H1 (cell line): ENCODE data around the gene RIPOR1.
A peak's percentile ranks its signal among the peaks of the same experiment; 100 is the strongest.

ENCODE experiments used
- EZH2 ChIP-seq: fragments of 200-600 bp; sonication (generic); IDR thresholded peaks from 2 replicates; pipeline ENCODE4 v1.7.1; 2012; ENCODE audit warnings: low read depth, mild to moderate bottlenecking, moderate library complexity, low read length, inconsistent platforms; ENCODE audit not compliant: severe bottlenecking
- POU5F1 ChIP-seq: IDR thresholded peaks from 2 replicates; pipeline ENCODE4 v1.6.1; 2011; ENCODE audit warnings: low read depth, mild to moderate bottlenecking, low read length, moderate library complexity
- RXRA ChIP-seq: IDR thresholded peaks from 2 replicates; pipeline ENCODE4 v1.6.1; 2011; ENCODE audit warnings: low read depth, mild to moderate bottlenecking, low read length, moderate library complexity; ENCODE audit not compliant: insufficient read depth
- SIX5 ChIP-seq: IDR thresholded peaks from 2 replicates; pipeline ENCODE4 v1.6.1; 2011; ENCODE audit warnings: mild to moderate bottlenecking, low read depth, low read length
- SP1 ChIP-seq: IDR thresholded peaks from 2 replicates; pipeline ENCODE4 v1.6.1; 2011; ENCODE audit warnings: low read depth, low read length
- ZNF274 ChIP-seq: IDR thresholded peaks from 2 replicates; pipeline ENCODE4 v1.7.0; 2012; ENCODE audit warnings: low read length, borderline replicate concordance; ENCODE audit errors: extremely low read depth
- TF ChIP-seq, protein P1 (sequence below), 3 experiments: IDR thresholded peaks; 1 replicate in 2 of 3; 2 replicates in 1 of 3; pipeline versions ENCODE4 v1.5.1 to v1.6.1; 2011; ENCODE audit warnings: low read length in 3 of 3, mild to moderate bottlenecking in 3 of 3, inconsistent platforms in 2 of 3, low read depth in 1 of 3, moderate library complexity in 1 of 3; ENCODE audit not compliant: insufficient read depth in 1 of 3; ENCODE audit errors: control extremely low read depth in 1 of 3

DNA sequence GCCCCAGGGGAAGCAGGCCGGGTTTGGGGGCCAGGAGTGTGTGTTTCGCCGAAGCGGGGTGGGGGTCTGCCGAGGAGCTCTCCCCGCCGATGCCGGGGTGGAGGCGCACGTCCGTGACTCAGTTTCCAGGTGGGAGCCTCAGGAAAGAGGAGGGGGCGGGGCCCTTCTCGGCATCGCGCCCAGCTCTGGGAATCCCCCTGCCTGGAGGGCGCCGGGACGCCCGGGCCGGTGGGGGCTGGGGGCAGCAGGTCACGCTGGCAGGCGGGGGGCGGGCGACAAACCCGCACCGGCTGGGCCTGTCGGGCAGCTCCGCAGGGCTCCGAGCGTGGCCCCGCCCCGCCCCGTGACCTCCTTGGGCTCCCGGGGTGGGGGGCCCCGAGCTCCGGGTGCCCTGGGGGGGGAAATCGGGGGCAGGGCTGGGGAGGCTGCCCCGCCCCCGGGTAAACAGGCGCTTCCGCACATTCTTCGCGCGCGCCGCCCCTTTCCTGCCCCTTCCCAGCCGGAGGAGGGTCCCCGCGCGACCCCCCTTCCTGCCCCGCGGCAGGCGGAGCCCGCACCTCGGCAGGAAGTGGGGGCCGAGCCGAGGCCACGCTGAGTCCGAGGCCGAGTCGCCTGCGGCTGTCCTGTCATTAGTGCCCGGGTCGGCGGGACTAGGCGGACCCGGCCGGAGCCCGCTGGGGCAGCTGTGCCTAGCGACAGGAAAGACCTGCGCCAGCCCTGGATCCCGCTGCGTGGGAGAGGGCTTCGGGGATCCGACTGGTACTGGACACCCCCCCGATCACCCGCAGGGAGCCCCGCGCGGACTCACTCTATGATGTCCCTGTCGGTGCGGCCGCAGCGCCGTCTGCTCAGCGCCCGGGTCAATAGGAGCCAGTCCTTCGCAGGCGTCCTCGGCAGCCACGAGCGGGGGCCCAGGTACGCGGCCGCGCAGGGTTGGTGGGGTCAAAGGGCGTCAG, 9.3 kb downstream of the RIPOR1 start:
- TF ChIP-seq, protein P1, sequence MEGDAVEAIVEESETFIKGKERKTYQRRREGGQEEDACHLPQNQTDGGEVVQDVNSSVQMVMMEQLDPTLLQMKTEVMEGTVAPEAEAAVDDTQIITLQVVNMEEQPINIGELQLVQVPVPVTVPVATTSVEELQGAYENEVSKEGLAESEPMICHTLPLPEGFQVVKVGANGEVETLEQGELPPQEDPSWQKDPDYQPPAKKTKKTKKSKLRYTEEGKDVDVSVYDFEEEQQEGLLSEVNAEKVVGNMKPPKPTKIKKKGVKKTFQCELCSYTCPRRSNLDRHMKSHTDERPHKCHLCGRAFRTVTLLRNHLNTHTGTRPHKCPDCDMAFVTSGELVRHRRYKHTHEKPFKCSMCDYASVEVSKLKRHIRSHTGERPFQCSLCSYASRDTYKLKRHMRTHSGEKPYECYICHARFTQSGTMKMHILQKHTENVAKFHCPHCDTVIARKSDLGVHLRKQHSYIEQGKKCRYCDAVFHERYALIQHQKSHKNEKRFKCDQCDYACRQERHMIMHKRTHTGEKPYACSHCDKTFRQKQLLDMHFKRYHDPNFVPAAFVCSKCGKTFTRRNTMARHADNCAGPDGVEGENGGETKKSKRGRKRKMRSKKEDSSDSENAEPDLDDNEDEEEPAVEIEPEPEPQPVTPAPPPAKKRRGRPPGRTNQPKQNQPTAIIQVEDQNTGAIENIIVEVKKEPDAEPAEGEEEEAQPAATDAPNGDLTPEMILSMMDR (IDR thresholded peaks at IDR 0.05; ENCODE audit: control extremely low read depth in 1 of 3, insufficient read depth in 1 of 3, low read depth in 1 of 3, low read length in 3 of 3) = no peak
- TF ChIP-seq ZNF274 (no peak), POU5F1 (no peak), EZH2 (peak; percentile 88), SIX5 (no peak), RXRA (no peak), SP1 (no peak)
